ENCODE measurements around the gene BBOX1. TPM values are rescaled to one million over a fixed set of nuclear protein-coding genes. Genes with fewer than 3 reads are reported as not detected.

BBOX1 gene
- total RNA-seq, 1 experiment from 2014 or later = not detected

DNA sequence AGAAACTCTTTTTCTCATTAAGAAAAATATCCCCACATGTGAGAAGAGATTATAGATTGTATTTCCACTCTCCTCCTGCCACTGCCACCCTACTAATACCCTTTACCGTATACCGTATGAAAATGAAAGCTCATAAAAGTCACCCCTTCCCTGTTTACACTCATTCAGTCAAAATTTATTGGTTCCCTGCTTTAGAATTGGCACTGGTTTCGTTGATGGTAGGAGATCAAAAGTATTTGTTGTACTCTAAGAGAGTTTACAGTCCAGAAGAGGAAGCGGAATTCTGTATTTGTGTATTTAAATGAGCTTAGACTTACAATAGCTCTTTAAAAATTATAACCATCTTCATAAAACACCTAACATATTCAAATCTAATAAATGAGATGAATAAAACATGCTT is 68.2 kb downstream of the BBOX1 start:
- no peaks in the 10 kb centered on the region for H4K20me1 ChIP-seq (ENCODE audit: insufficient read depth)
- H3F3A ChIP-seq (ENCODE audit: insufficient read depth, low read depth) = no peaks in the 10 kb centered on the region
- POLR2A ChIA-PET (ENCODE audit: unreplicated experiment) = no interaction called here
- intact Hi-C loops (cut with micrococcal nuclease; ENCODE audit: unreplicated experiment) = no loop called here
- no peak for DNase-seq
- no peaks in the 10 kb centered on the region for H3K79me2 ChIP-seq (ENCODE audit: low read depth)
- no peak overlapping the region for H3K27ac ChIP-seq
- H3K9me2 ChIP-seq (ENCODE audit: insufficient read depth) = no peaks in the 10 kb centered on the region
- H3K4me3 ChIP-seq = no peak overlapping the region
- no peak overlapping the region for H2AFZ ChIP-seq
- no peaks in the 10 kb centered on the region for H3K9me3 ChIP-seq (ENCODE audit: insufficient read depth, low read depth)
- CTCF ChIA-PET = no interaction called here
- no peaks in the 10 kb centered on the region for H3K27me3 ChIP-seq (ENCODE audit: insufficient read depth, low read depth)
- no peaks in the 10 kb centered on the region for H3K36me3 ChIP-seq (ENCODE audit: low read depth)
- H3K4me2 ChIP-seq = no peak overlapping the region
- BruUV-seq (replicated peaks) = no TSS peak
- H3K4me1 ChIP-seq (replicated peaks; ENCODE audit: insufficient read depth) = no peaks in the 10 kb centered on the region
- no peak for TF ChIP-seq EZH2 (IDR thresholded peaks at IDR 0.05; ENCODE audit: low read depth)
- no peak for TF ChIP-seq CTCF (conservative IDR thresholded peaks at IDR 0.05)

- H3K9me3 ChIP-seq (ENCODE audit: insufficient read depth, low read depth) = no peaks in the 10 kb centered on the region
- no peaks in the 10 kb centered on the region for H3F3A ChIP-seq (ENCODE audit: insufficient read depth, low read depth)
- no TSS peak for BruUV-seq (replicated peaks)
- no peaks in the 10 kb centered on the region for H3K4me1 ChIP-seq (replicated peaks; ENCODE audit: insufficient read depth)
- H3K79me2 ChIP-seq (ENCODE audit: low read depth) = no peaks in the 10 kb centered on the region
- no peak overlapping the region for H2AFZ ChIP-seq
- ChIA-PET POLR2A (ENCODE audit: unreplicated experiment) (no interaction called here), CTCF (no interaction called here)
- no peak for TF ChIP-seq EZH2 (IDR thresholded peaks at IDR 0.05; ENCODE audit: low read depth)
- TF ChIP-seq CTCF (conservative IDR thresholded peaks at IDR 0.05) = no peak
- H3K4me3 ChIP-seq = no peak overlapping the region
- no peak for DNase-seq
- H3K27ac ChIP-seq = no peak overlapping the region
- H3K36me3 ChIP-seq (ENCODE audit: low read depth) = no peaks in the 10 kb centered on the region
- intact Hi-C loops (cut with micrococcal nuclease; ENCODE audit: unreplicated experiment) = no loop called here
- H3K4me2 ChIP-seq = no peak overlapping the region
- no peaks in the 10 kb centered on the region for H4K20me1 ChIP-seq (ENCODE audit: insufficient read depth)
- no peaks in the 10 kb centered on the region for H3K9me2 ChIP-seq (ENCODE audit: insufficient read depth)
- H3K27me3 ChIP-seq (ENCODE audit: insufficient read depth, low read depth) = no peaks in the 10 kb centered on the region
These were observed 71.3 kb downstream of the BBOX1 start for GRCh38 chr11:27111896-27112295.

GRCh38 chr11:27112946-27113345 is 72.3 kb downstream of the BBOX1 start:
- ChIA-PET POLR2A (ENCODE audit: unreplicated experiment) (no interaction called here), CTCF (no interaction called here)
- Histone ChIP-seq H3K27ac (no peak overlapping the region), H3K4me2 (no peak overlapping the region), H3K9me2 (ENCODE audit: insufficient read depth) (no peaks in the 10 kb centered on the region), H3F3A (ENCODE audit: insufficient read depth, low read depth) (no peaks in the 10 kb centered on the region), H2AFZ (no peak overlapping the region), H3K79me2 (ENCODE audit: low read depth) (no peaks in the 10 kb centered on the region), H3K4me1 (replicated peaks; ENCODE audit: insufficient read depth) (no peaks in the 10 kb centered on the region), H3K9me3 (ENCODE audit: insufficient read depth, low read depth) (no peaks in the 10 kb centered on the region), H4K20me1 (ENCODE audit: insufficient read depth) (no peaks in the 10 kb centered on the region), H3K27me3 (ENCODE audit: insufficient read depth, low read depth) (no peaks in the 10 kb centered on the region), H3K36me3 (ENCODE audit: low read depth) (no peaks in the 10 kb centered on the region), H3K4me3 (no peak overlapping the region)
- TF ChIP-seq EZH2 (IDR thresholded peaks at IDR 0.05; ENCODE audit: low read depth) (no peak), CTCF (conservative IDR thresholded peaks at IDR 0.05) (no peak)
- intact Hi-C loops (cut with micrococcal nuclease; ENCODE audit: unreplicated experiment) = no loop called here
- no peak for DNase-seq
- no TSS peak for BruUV-seq (replicated peaks)
